ENCODE results near the gene SLAIN1. TPM values are rescaled to one million over a fixed set of nuclear protein-coding genes. Genes with fewer than 3 reads are reported as not detected.

The SLAIN1 gene
- total RNA-seq, 1 donor from 2014 or later: not detected

GRCh38 chr13:77693449-77693940 is 4.0 kb upstream of the SLAIN1 start:
- H3K9me3 Mint-ChIP-seq (ENCODE audit: unreplicated experiment): no peaks in the 10 kb centered on the region
- no peak for TF ChIP-seq CTCF (IDR thresholded peaks at IDR 0.05)
- H3K4me3 Mint-ChIP-seq (ENCODE audit: unreplicated experiment): no peak overlapping the region
- peaks cover 45% of the 10 kb centered on the region for H3K27me3 Mint-ChIP-seq (ENCODE audit: unreplicated experiment)
- H3K27ac Mint-ChIP-seq (ENCODE audit: unreplicated experiment): no peak overlapping the region
- DNase-seq (ENCODE audit: extremely low spot score, unreplicated experiment): no peak
- no peaks in the 10 kb centered on the region for H3K36me3 Mint-ChIP-seq (ENCODE audit: unreplicated experiment)
- peaks cover 2% of the 10 kb centered on the region for H3K4me1 Mint-ChIP-seq (ENCODE audit: unreplicated experiment)

GRCh38 chr13:77696006-77696878 is 1.2 kb upstream of the SLAIN1 start:
- Mint-ChIP-seq H3K9me3 (ENCODE audit: unreplicated experiment) (no peaks in the 10 kb centered on the region), H3K27me3 (ENCODE audit: unreplicated experiment) (peaks cover 66% of the 10 kb centered on the region), H3K36me3 (ENCODE audit: unreplicated experiment) (no peaks in the 10 kb centered on the region), H3K4me1 (ENCODE audit: unreplicated experiment) (peaks cover 7% of the 10 kb centered on the region), H3K4me3 (ENCODE audit: unreplicated experiment) (no peak overlapping the region), H3K27ac (ENCODE audit: unreplicated experiment) (no peak overlapping the region)
- no peak for DNase-seq (ENCODE audit: extremely low spot score, unreplicated experiment)
- TF ChIP-seq CTCF (IDR thresholded peaks at IDR 0.05): no peak

GRCh38 chr13:77696879-77697216 is 639 bp upstream of the SLAIN1 start:
- H3K4me1 Mint-ChIP-seq (ENCODE audit: unreplicated experiment): peaks cover 7% of the 10 kb centered on the region
- no peak for DNase-seq (ENCODE audit: extremely low spot score, unreplicated experiment)
- peak overlapping the region; percentile 65 for H3K4me3 Mint-ChIP-seq (ENCODE audit: unreplicated experiment)
- H3K27me3 Mint-ChIP-seq (ENCODE audit: unreplicated experiment): peaks cover 63% of the 10 kb centered on the region
- H3K9me3 Mint-ChIP-seq (ENCODE audit: unreplicated experiment): no peaks in the 10 kb centered on the region
- no peak overlapping the region for H3K27ac Mint-ChIP-seq (ENCODE audit: unreplicated experiment)
- no peaks in the 10 kb centered on the region for H3K36me3 Mint-ChIP-seq (ENCODE audit: unreplicated experiment)
- no peak for TF ChIP-seq CTCF (IDR thresholded peaks at IDR 0.05)

GRCh38 chr13:77698201-77699058 is 943 bp downstream of the SLAIN1 start:
- TF ChIP-seq CTCF (IDR thresholded peaks at IDR 0.05): no peak

More at GRCh38 chr13:77698201-77699058, 943 bp downstream of the SLAIN1 start:
- Mint-ChIP-seq H3K27me3 (ENCODE audit: unreplicated experiment) (peaks cover 64% of the 10 kb centered on the region), H3K27ac (ENCODE audit: unreplicated experiment) (no peak overlapping the region), H3K4me1 (ENCODE audit: unreplicated experiment) (peaks cover 7% of the 10 kb centered on the region), H3K4me3 (ENCODE audit: unreplicated experiment) (peak overlapping the region; percentile 80), H3K36me3 (ENCODE audit: unreplicated experiment) (no peaks in the 10 kb centered on the region), H3K9me3 (ENCODE audit: unreplicated experiment) (no peaks in the 10 kb centered on the region)
- DNase-seq (ENCODE audit: extremely low spot score, unreplicated experiment): no peak

All from osteocyte (in vitro differentiated cells).